ENCODE measurements around the gene SGTA.
A peak's percentile ranks its signal among the peaks of the same experiment; 100 is the strongest.

DNA sequence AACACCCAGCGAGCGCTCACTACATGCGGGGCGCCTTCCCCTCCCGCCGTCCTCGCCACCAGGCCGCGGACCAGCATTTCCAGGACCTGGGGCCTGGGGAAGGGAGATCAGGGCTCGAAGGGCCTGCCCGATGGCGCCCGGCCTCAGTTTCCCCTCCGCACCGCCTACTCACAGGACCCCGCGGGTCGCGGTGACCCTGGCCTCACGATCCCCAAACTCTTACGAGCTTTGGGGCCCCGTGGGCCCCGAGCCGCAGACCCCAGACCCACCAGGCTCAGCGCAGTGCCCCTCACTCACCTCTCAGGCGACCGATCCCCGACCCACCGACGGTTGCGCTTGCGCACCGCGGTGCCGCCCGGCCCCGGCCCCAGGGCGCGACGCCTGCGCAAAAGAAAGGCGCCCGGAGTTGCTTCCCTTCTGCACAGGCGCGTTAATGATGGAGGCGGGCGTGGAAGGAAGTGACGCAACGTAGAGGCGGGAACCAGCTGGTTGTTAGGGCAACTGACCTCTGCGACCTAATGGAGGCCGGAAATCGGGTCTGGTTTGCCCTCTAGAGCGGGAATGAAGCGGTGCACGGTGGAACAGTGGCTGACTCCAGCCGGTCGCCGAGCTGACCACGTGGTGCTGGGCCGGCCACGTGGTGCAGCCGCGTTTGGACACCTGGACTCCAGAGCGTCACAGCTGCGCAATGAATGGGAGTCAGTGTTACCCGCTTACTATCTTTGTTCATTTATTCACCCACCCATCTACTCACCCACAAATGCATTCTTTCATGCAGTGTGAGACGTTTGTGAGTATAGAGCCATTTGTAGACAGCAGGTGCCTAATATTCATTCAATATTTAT lies at the start of gene SGTA:
- peak; percentile 5 for TF ChIP-seq CTCF (IDR thresholded peaks at IDR 0.05; ENCODE audit: insufficient read depth, low read length)
- TF ChIP-seq POLR2AphosphoS5 (IDR thresholded peaks at IDR 0.05; ENCODE audit: low read depth): peak; percentile 48
- TF ChIP-seq GABPA (IDR thresholded peaks at IDR 0.05; ENCODE audit: low read depth): peak; percentile 88
